ENCODE data around the gene KCNJ6.
"Not testable (repeated sequence)": the region's sequence is repeated elsewhere in the genome, so short reads cannot be mapped to it uniquely, and the experiment has no call there.

The KCNJ6 gene

GRCh38 chr21:37916310-37917051 lies at the start of gene KCNJ6:
KCNJ6 (minus strand) TSS chr21:37916457; CDS start chr21:37840682, 75,775 bp downstream.
- DNase-seq, result no peak

- DNase-seq, result no peak
These were observed 49.0 kb upstream of the KCNJ6 start for GRCh38 chr21:37965088-37965805.

GRCh38 chr21:37958537-37958936 lies 42.3 kb upstream of the KCNJ6 start:
- DNase-seq, result no peak

- no peak for DNase-seq
These were observed 40.5 kb upstream of the KCNJ6 start for GRCh38 chr21:37956772-37957171.

- DNase-seq, result no peak
These were observed 28.8 kb upstream of the KCNJ6 start for GRCh38 chr21:37945036-37945435.

GRCh38 chr21:37944496-37944895 lies 28.2 kb upstream of the KCNJ6 start:
- no peak for DNase-seq

- no peak for DNase-seq
These were observed 24.4 kb upstream of the KCNJ6 start for GRCh38 chr21:37940691-37941090.

GRCh38 chr21:37939838-37940237 lies 23.6 kb upstream of the KCNJ6 start:
- DNase-seq, result no peak

GRCh38 chr21:37939251-37939650 lies 23.0 kb upstream of the KCNJ6 start:
- DNase-seq, result no peak

GRCh38 chr21:37937668-37938067 lies 21.4 kb upstream of the KCNJ6 start:
- no peak for DNase-seq

- no peak for DNase-seq
These were observed 19.9 kb upstream of the KCNJ6 start for GRCh38 chr21:37936010-37936785.

- DNase-seq, result no peak
These were observed 16.7 kb upstream of the KCNJ6 start for GRCh38 chr21:37932936-37933335.

GRCh38 chr21:37927711-37928110 lies 11.5 kb upstream of the KCNJ6 start:
- no peak for DNase-seq

- DNase-seq, result no peak
These were observed 4.8 kb upstream of the KCNJ6 start for GRCh38 chr21:37921091-37921490.

- not testable (repeated sequence) for DNase-seq
These were observed 4.0 kb upstream of the KCNJ6 start for GRCh38 chr21:37920302-37920701.

- no peak for DNase-seq
These were observed 1.4 kb upstream of the KCNJ6 start for GRCh38 chr21:37917612-37918011.

GRCh38 chr21:37915941-37916309 lies 332 bp downstream of the KCNJ6 start:
- no peak for DNase-seq

GRCh38 chr21:37915497-37915911 lies 753 bp downstream of the KCNJ6 start:
- DNase-seq, result no peak

- no peak for DNase-seq
These were observed 3.6 kb downstream of the KCNJ6 start for GRCh38 chr21:37912616-37913015.

- no peak for DNase-seq
These were observed 6.3 kb downstream of the KCNJ6 start for GRCh38 chr21:37909936-37910335.

GRCh38 chr21:37908691-37909090 lies 7.6 kb downstream of the KCNJ6 start:
- DNase-seq, result no peak

GRCh38 chr21:37907076-37907475 lies 9.2 kb downstream of the KCNJ6 start:
- DNase-seq, result no peak

GRCh38 chr21:37905291-37905690 lies 11.0 kb downstream of the KCNJ6 start:
- no peak for DNase-seq

- DNase-seq, result no peak
These were observed 11.4 kb downstream of the KCNJ6 start for GRCh38 chr21:37904856-37905255.

Measured in activated effector memory CD4-positive, alpha-beta T cell treated with Interleukin-2 at 50 U/mL for 16 hours (primary cell).